Stimulated activated effector memory CD8-positive, alpha-beta T cell treated with anti-CD3 and anti-CD28 coated beads, Interleukin-12 subunit alpha, Interleukin-12 subunit beta, amount 100 ng/mL, for 72 hours (primary cell): ENCODE measurements around the gene TCF7.

ENCODE experiments used
- ATAC-seq: fragments of 150-1000 bp; cut with Tn5 transposase; 2 replicates; pipeline ENCODE4 v1.10.0; 2021
- DNase-seq, 2 donors: peaks; one replicate each; pipeline ENCODE4 v3.0.0; 2021 to 2022; ENCODE audit warnings: low spot score in 2 of 2
- H3K27ac Mint-ChIP-seq: one replicate; pipeline ENCODE4 v1.8.0; 2022; ENCODE audit warnings: mild to moderate bottlenecking, mixed read lengths
- H3K36me3 Mint-ChIP-seq: one replicate; pipeline ENCODE4 v1.8.0; 2022; ENCODE audit warnings: mild to moderate bottlenecking, mixed read lengths
- H3K4me1 Mint-ChIP-seq: one replicate; pipeline ENCODE4 v1.8.0; 2022; ENCODE audit warnings: mixed read lengths
- H3K4me3 Mint-ChIP-seq: one replicate; pipeline ENCODE4 v1.8.0; 2022; ENCODE audit warnings: mild to moderate bottlenecking, mixed read lengths
- H3K9me3 Mint-ChIP-seq: one replicate; pipeline ENCODE4 v1.8.0; 2022; ENCODE audit warnings: mixed read lengths

Gene TCF7

DNA sequence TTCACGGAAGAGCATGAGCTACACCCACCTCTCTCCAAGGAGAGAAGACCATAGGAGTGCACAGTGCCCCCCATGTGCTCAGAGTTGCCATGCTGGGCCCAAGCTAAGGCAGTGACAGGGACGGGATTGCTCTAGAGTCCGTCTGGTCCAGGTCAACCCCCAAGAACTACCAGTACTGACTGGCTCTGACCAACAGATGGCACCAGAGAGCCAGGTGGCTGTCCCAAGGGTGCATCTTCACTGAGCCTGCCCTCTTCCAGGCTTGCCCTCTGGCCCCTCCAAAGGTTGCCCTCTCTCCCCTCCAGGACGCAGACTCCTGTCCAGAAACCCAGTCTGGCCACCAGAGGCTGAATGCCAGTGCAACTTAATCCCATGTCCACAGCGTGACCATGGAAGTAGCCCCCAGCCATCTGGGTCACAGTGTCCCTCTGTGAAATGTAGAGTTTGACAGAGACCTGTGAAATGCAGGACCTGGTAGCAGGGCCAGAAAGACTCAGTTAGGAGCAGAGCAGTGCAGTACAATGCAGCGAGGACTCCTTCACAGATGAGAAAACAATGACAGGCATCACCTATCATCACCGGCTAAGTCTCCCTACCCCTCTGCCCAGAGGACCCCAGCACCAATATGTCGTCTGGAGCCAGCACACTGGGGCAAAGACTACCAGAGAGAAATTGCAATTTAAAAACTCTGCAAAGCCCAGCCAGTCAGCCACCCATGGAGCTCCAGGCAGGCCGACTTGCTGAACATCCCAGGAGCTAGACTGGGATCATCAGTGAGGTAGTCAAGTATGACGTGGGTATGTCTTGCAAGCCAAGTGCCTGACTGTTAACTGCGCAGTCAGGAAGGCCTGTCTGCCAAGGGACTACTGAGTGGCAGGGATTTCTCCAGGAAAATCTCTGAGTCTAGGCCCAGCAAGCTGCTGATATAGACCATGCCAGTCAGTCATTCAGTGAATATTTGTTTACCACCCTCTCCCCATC lies 70.0 kb downstream of the TCF7 start:
- ATAC-seq (peak; percentile 93), DNase-seq (peak; percentile 78 to 88)
- Mint-ChIP-seq H3K4me1 (no peaks in the 10 kb centered on the region), H3K27ac (no peak overlapping the region), H3K9me3 (no peaks in the 10 kb centered on the region), H3K4me3 (no peak overlapping the region), H3K36me3 (no peaks in the 10 kb centered on the region)

DNA sequence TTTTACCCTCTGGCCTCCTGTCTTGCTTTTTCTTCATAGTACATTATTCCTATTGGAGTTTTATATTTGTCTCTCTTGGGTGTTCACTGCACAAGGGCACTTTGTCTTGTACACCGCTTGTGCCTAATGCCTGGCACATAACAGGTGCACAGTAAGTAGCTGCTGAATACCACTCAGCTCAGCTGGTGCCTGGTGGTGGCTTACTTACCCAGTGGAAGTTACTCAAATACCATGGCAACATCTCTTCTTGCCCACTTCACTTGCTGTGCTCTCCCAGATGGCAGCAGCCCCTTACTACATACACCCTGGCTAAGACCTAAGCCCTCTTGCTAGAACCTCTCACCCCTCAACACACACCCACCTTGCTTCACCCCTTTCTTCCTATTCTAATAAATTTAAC lies 73.6 kb downstream of the TCF7 start:
- no peak overlapping the region for H3K27ac Mint-ChIP-seq
- H3K9me3 Mint-ChIP-seq, result no peaks in the 10 kb centered on the region

DNA sequence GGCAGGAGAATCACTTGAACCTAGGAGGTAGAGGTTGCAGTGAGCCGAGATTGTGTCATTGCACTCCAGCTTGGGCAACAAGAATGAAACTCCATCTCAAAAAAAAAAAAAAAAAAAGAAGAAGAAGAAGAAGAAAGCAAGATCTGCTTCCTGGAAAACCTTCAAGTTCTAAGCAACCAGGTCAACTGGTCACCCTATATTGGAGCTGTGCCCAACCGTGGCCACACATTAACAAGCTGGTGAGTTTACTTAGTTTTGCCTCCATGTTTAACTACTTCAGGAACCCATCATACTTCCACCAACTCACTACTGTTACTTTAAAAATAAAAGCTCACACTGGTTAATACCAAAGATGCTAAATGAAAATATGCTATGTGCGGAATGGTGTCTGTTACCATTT lies 74.5 kb downstream of the TCF7 start:
- DNase-seq (no peak), ATAC-seq (no peak)
- H3K27ac Mint-ChIP-seq, result no peak overlapping the region
- H3K9me3 Mint-ChIP-seq, result no peaks in the 10 kb centered on the region
- H3K36me3 Mint-ChIP-seq, result peaks cover 5% of the 10 kb centered on the region
- no peaks in the 10 kb centered on the region for H3K4me1 Mint-ChIP-seq
- H3K4me3 Mint-ChIP-seq, result no peak overlapping the region

More for the DNA sequence above, 73.6 kb downstream of the TCF7 start:
- DNase-seq (no peak), ATAC-seq (no peak)
- Mint-ChIP-seq H3K4me1 (no peaks in the 10 kb centered on the region), H3K36me3 (no peaks in the 10 kb centered on the region), H3K4me3 (no peak overlapping the region)

DNA sequence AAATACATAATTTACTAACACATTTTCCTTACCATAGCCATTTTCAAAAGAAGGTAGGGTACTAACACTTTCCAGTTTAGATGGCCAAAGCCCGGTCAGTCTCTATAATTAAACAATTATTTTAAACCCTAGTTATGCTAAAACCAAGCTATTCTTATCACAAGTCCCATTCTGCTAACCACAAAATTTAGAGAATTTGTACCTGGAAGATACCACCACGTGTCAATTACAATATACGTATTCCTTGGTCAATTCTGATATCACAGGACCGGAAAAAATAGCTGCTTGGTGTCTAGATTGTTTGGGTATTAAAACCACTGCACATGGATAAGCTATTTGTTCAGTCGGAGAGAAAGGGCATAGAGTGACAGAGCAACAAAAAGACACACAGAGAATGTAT lies 81.2 kb downstream of the TCF7 start:
- H3K9me3 Mint-ChIP-seq, result no peaks in the 10 kb centered on the region

More for the DNA sequence above, 81.2 kb downstream of the TCF7 start:
- ATAC-seq, result no peak
- no peak overlapping the region for H3K27ac Mint-ChIP-seq
- H3K4me3 Mint-ChIP-seq, result no peak overlapping the region
- peaks cover 72% of the 10 kb centered on the region for H3K36me3 Mint-ChIP-seq
- no peak for DNase-seq
- H3K4me1 Mint-ChIP-seq, result no peaks in the 10 kb centered on the region
